Measurements from ENCODE around the gene DMAC2L.
"Not testable (repeated sequence)": the region's sequence is repeated elsewhere in the genome, so short reads cannot be mapped to it uniquely, and the experiment has no call there.

DNA sequence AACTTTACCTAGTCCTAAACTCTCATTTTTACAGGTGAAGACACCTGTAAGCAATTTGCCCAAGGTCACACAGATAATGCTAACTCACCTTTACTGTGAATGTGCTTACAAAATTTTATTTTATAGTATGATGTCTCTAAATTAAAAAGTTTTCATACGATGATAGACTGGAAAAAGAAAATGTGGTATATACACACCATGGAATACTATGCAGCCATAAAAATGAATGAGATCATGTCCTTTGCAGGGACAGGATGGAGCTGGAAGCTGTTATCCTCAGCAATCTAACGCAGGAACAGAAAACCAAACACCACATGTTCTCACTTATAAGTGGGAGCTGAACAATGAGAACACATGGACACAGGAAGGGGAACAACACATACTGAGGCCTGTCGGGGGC is 44.2 kb downstream of the DMAC2L start:
- not testable (repeated sequence) for TF ChIP-seq POLR2A (IDR thresholded peaks at IDR 0.05; ENCODE audit: low read depth, low read length); POLR2AphosphoS5 (IDR thresholded peaks at IDR 0.05; ENCODE audit: low read depth, low read length); TAF1 (IDR thresholded peaks at IDR 0.05; ENCODE audit: borderline replicate concordance, low read depth, low read length)
